GM10266 (cell line): ENCODE results near the gene PNMA6E.

Experiments used
- DNase-seq: peaks from one replicate; pipeline ENCODE4 v3.0.0; 2012; ENCODE audit errors: extremely low spot score
- TF ChIP-seq, protein P1 (sequence below): IDR thresholded peaks from 2 replicates; pipeline ENCODE4 v1.5.1; 2012; ENCODE audit warnings: mild to moderate bottlenecking, low read depth; ENCODE audit not compliant: control insufficient read depth, insufficient read depth; ENCODE audit errors: missing control alignments

PNMA6E gene

DNA sequence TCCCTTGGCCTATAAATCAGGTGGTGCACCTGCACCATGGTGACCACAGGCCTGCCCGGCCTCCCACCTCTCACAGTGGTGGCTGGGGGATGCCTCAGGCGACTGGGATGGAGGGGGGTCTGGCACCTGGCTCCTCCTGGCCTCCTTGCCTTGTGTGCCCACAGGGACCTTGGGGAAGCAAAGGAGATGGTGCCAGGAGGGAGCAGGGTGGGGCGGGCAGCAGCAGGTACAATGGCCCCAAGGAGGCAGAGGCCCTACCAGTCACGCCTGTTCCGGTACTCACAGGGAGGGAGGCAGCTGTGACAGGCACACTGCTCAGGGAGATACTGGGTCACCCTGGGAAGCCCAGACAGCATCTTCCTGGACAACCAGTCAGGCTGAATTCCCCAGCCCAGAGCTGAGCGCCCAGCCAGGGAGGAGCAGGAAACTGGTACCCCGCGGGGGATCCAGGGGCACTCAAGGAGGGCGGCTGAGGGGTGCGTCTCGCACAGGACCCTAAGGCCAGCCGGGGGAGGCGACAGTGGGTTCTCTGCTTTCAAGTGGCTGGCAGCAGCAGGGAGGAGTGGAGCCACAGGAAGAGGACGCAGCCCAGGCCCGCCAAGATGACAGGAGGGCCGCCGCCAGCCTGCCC is 45.9 kb upstream of the PNMA6E start:
- DNase-seq, result no peak
- TF ChIP-seq, protein P1, sequence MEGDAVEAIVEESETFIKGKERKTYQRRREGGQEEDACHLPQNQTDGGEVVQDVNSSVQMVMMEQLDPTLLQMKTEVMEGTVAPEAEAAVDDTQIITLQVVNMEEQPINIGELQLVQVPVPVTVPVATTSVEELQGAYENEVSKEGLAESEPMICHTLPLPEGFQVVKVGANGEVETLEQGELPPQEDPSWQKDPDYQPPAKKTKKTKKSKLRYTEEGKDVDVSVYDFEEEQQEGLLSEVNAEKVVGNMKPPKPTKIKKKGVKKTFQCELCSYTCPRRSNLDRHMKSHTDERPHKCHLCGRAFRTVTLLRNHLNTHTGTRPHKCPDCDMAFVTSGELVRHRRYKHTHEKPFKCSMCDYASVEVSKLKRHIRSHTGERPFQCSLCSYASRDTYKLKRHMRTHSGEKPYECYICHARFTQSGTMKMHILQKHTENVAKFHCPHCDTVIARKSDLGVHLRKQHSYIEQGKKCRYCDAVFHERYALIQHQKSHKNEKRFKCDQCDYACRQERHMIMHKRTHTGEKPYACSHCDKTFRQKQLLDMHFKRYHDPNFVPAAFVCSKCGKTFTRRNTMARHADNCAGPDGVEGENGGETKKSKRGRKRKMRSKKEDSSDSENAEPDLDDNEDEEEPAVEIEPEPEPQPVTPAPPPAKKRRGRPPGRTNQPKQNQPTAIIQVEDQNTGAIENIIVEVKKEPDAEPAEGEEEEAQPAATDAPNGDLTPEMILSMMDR, result no peak

DNA sequence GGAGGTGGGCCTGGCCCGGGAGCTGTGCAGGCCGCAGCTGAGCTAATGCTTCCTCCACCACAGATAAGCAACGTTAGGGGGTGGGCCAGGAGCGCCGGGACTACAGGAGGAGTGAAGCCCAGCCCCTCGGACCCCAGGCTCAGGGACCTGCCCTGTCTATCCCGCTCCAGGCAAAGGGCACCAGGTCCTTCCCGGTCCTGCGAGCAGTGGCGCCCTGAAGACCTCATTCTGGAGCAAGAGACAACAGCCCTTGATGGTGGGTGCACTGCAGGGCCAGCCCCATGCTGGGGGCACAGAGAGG is 45.4 kb upstream of the PNMA6E start:
- TF ChIP-seq, protein P1, result no peak
- no peak for DNase-seq

DNA sequence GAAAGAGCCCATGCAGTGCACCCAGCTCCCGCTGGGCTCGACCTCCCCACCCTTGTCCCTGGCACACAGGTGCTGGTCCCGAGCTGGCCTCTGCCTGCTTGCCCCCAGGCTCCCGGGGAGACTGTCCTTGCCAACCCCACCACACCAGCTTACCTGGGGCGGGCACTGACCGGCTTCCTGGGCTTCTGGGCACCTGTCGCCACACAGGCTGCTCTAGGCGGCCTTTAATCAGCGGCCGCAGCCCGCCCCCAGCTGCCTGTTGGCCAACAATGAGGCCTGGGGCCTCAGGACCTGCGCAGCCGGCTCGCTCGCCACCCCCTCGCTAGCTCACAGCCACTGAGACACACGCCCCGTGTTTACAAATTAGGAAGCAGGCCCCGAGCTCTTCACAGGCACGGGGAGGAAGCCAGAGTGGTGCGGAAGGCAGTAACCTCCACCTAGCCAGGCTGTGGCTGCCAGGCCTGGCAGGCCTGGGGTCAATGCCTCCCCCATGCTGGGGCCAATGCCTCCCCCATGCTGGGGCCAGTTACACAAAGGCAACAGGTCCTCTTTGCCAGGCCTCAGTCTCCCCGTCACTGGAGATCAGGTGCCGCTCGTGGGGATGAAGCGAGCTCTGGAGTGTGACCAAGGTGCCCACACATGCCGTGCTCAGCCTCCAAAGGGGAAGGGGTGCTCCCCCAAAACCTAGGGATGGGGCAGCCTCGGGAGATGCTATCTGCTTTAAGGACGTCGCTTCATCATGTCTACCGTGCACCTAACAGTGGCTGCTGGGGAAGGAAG is 44.9 kb upstream of the PNMA6E start, which contains the start of gene TREX2:
TSS of gene TREX2 (minus strand) at position 201 of the 780 bp plus-strand sequence. CDS start 626 bp downstream, outside the sequence.
- no peak for DNase-seq
- TF ChIP-seq, protein P1, result no peak

DNA sequence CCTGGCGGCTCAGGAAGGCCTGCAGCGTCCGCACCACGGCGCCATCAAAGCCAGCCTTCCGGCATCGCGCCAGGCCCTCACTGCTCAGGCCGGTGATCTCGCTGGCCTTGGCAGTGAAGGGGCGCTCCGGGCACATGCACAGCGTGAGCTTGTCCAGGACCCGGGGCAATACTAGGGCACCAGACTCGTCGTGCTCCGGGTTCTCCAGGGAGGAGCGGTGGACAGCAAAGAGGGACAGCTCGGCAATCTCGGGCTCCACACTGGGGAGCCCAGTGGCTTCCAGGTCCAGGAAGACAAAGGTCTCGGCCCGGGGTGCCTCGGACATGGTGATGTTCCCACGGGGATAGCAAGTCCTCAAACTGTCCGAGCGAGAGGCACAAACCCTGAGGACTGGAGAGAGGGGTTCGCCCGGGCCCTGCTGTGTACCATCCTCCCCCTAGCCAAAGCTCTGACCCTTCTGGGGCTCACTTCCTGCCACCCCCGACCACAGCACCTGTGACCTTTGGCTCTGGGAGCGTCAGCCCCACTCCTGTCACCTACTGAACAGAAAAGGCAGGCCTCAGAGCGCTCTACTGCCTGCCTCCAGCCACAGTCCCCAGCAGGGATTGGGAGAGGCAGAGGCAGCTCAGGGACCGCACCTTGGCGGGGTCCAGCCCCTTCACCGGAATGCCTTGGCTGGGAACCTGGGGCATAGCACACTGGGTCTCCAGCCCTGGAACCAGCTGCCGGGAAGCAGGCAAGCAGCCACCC is 44.1 kb upstream of the PNMA6E start:
- DNase-seq, result no peak
- TF ChIP-seq, protein P1, result no peak

DNA sequence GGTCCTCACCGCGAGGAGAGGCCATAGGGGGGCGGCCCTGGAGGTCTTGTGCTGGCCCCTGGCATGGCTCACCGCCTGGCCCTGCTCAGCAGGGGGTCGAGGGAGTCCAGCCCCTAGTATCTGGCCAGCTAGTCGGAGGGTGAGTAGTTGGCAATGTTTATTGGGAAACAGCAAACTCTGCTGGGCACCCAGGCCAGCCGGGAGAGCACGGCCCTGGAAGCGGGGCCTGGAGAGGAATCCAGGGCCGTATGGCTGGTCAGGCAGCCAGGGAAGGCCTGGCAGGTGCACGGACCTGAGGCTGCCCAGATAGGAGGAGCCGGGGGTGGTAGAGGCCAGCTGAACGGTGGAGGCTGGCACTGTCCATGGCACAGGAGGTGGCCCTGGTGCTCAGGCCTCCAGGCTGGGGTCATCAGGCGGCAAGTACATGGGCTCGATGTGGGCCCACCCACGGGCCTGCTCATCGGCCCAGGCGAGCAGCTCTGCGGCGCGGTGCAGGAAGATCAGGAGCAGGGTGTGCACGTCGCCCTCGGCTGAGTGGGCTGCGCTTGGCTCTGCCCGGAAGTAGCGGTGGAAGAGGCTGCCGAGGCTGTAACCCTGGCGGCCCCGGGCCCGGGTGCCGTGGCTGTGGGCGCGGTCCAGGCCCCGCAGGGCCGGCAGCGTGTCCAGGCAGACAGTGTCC is 43.3 kb upstream of the PNMA6E start:
- DNase-seq, result no peak
- TF ChIP-seq, protein P1, result no peak

DNA sequence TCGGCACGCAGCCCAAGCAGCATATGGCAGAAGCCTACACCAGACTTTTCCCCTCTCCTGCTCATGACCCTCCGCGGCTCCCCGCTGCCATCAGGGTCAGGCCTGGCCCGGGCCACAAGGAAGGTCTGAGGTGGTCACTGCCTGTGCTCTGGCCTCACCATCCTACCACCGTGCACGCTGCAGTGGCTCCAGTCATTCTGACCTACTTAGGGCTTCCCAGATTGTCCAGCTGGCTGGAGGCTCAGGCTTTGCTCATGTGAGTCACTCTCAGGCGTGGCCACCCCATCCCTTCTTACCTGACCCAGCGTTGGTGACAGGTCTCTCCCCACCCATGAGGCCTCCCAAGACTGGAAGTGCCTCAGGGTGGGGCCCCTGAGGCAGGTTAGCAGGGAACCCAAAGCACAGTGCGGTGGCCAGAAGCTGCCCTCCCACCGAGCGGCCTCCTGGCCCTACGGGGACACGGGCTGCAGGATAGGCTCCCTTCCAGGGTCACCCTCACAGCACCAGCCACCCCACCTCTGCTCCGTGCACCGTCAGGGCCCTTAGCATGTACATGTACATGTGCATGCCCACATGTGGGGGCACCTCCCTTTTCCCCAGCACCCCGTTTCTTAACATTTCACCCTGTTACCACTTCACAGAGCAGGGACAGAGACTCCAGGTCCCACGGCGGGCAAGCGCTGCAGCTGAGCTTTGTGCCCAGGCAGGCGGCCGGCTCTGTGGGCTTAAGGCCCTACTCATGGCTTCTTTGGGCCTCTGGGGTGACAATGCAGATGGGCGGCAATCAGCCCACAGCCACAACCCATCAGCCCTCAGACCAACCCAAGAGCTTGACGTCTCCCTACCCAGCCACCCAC is 42.6 kb upstream of the PNMA6E start:
- DNase-seq, result no peak
- TF ChIP-seq, protein P1, result no peak
